ENCODE results near the gene MIPEP.

The MIPEP gene

DNA sequence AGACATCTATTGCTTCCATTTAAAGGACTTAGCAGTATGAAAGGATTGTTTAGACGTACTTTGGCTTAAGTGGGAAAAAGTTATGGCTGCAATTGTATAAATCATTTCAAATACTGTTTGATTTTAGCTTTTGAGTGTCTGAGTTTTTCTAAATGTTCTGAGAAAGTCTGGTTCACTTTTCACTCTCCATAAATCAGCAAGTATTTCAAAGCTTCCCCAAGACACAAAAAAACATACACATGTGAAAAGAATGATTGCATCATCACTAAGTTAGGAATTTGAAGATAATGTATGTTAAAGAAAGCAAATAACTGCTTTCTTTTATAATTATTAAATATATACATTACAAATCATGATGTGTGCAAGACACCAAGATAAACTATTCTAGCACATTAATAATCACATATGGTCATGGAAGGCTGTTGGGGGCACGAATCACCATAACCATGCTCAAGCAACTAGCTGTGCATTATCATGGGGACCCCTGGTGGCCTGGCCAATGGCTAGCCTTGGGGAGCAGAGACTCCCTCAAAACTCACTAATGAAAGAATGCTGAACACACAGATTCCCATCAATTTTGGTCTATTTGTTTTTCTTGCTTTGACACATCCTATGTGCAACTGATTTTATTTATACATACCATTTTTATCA is 111.1 kb downstream of the MIPEP start:
- in situ Hi-C loops (cut with HindIII; ENCODE audit: low pct_ligation_motif_present, low sequenced_read_pairs): no loop called here
- H3K36me3 ChIP-seq (replicated peaks): no peaks in the 10 kb centered on the region
- no peak overlapping the region for H3K27ac ChIP-seq
- peak; percentile 67 for TF ChIP-seq CTCF (IDR thresholded peaks at IDR 0.05; ENCODE audit: low read depth, low read length, missing control alignments)
- H3K4me3 ChIP-seq (ENCODE audit: low read depth, low read length): no peak overlapping the region
- DNase-seq: no peak
- H3K27me3 ChIP-seq (replicated peaks): no peaks in the 10 kb centered on the region

DNA sequence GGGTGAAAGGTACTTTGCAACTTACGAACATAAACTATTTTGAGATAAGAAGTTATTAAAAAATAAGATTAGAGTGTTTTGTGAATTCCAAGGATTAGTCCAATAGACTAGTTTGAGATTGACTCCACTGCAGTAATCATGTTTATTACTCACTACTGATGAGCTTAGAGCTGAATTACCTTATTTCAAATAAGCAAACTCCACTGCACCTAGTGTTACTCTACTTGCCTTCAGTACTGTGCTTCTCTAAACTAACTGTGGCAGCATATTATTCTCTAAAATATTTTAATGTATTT is 111.7 kb downstream of the MIPEP start:
- no peaks in the 10 kb centered on the region for H3K27me3 ChIP-seq (replicated peaks)
- no peak overlapping the region for H3K4me3 ChIP-seq (ENCODE audit: low read depth, low read length)
- DNase-seq: no peak
- no peak overlapping the region for H3K27ac ChIP-seq
- in situ Hi-C loops (cut with HindIII; ENCODE audit: low pct_ligation_motif_present, low sequenced_read_pairs): no loop called here
- H3K36me3 ChIP-seq (replicated peaks): no peaks in the 10 kb centered on the region
- TF ChIP-seq CTCF (IDR thresholded peaks at IDR 0.05; ENCODE audit: low read depth, low read length, missing control alignments): no peak

GRCh38 chr13:23776698-23777574 is 112.3 kb downstream of the MIPEP start:
- H3K27ac ChIP-seq: no peak overlapping the region
- no peaks in the 10 kb centered on the region for H3K27me3 ChIP-seq (replicated peaks)
- no peak for DNase-seq
- no peak overlapping the region for H3K4me3 ChIP-seq (ENCODE audit: low read depth, low read length)
- no peak for TF ChIP-seq CTCF (IDR thresholded peaks at IDR 0.05; ENCODE audit: low read depth, low read length, missing control alignments)
- no peaks in the 10 kb centered on the region for H3K36me3 ChIP-seq (replicated peaks)
- in situ Hi-C loops (cut with HindIII; ENCODE audit: low pct_ligation_motif_present, low sequenced_read_pairs): no loop called here

DNA sequence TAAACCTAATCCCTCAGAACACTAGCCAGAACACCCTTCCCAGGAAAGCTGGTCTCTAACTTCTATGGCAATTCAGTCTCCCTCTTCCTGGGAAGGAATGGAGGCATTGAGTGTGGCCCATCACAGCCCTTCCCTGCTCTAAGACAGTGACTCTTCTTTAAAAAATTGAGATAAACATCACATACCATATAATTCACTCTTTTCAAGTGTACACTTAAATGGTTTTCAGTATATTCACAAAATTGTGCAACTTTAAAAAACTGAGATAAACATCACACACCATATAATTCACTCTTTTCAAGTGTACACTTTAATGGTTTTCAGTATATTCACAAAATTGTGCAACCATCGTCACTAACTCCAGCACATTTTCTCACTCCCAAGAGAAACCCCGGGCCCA is 116.5 kb downstream of the MIPEP start:
- Histone ChIP-seq H3K36me3 (replicated peaks) (no peaks in the 10 kb centered on the region), H3K4me3 (ENCODE audit: low read depth, low read length) (no peak overlapping the region), H3K27me3 (replicated peaks) (no peaks in the 10 kb centered on the region), H3K27ac (no peak overlapping the region)
- in situ Hi-C loops (cut with HindIII; ENCODE audit: low pct_ligation_motif_present, low sequenced_read_pairs): no loop called here
- no peak for DNase-seq
- no peak for TF ChIP-seq CTCF (IDR thresholded peaks at IDR 0.05; ENCODE audit: low read depth, low read length, missing control alignments)

GRCh38 chr13:23771956-23772355 is 117.2 kb downstream of the MIPEP start:
- no peak for TF ChIP-seq CTCF (IDR thresholded peaks at IDR 0.05; ENCODE audit: low read depth, low read length, missing control alignments)
- Histone ChIP-seq H3K4me3 (ENCODE audit: low read depth, low read length) (no peak overlapping the region), H3K27ac (no peak overlapping the region), H3K27me3 (replicated peaks) (no peaks in the 10 kb centered on the region), H3K36me3 (replicated peaks) (no peaks in the 10 kb centered on the region)
- DNase-seq: no peak
- in situ Hi-C loops (cut with HindIII; ENCODE audit: low pct_ligation_motif_present, low sequenced_read_pairs): no loop called here

Data from brain microvascular endothelial cell (primary cell).